A549 (cell line): ENCODE measurements around the gene B3GALT4.

Experiments
- CHD4 ChIP-seq: fragments of 200-600 bp; sonication (generic); IDR thresholded peaks from 2 replicates; pipeline ENCODE4 v1.6.1; 2016; ENCODE audit warnings: antibody characterized with exemption, mild to moderate bottlenecking, borderline replicate concordance
- CTCF ChIP-seq: fragments of >200 bp; sonication (Bioruptor Twin); formaldehyde crosslinking; IDR thresholded peaks from 3 replicates; pipeline ENCODE4 v1.5.1; 2016
- EHF ChIP-seq: fragments of 250-450 bp; sonication (Bioruptor Pico); IDR thresholded peaks from 2 replicates; pipeline ENCODE4 v1.5.0; 2020; ENCODE audit warnings: mild to moderate bottlenecking
- ELK1 ChIP-seq: fragments of 150-350 bp; IDR thresholded peaks from 2 replicates; pipeline ENCODE4 v1.6.1; 2014; ENCODE audit warnings: low read depth, mild to moderate bottlenecking, low read length
- EP300 ChIP-seq, 2 experiments: fragments of >200 bp; sonication (Bioruptor Twin); formaldehyde crosslinking; IDR thresholded peaks; 2 replicates in 1 of 2; 3 replicates in 1 of 2; pipeline ENCODE4 v1.6.1; 2016 to 2017
- JUNB ChIP-seq: fragments of >200 bp; sonication (Bioruptor Twin); formaldehyde crosslinking; IDR thresholded peaks from 2 replicates; pipeline ENCODE4 v1.6.1; 2016
- POLR2A ChIP-seq: IDR thresholded peaks from 2 replicates; pipeline ENCODE4 v1.6.1; 2012; ENCODE audit warnings: mild to moderate bottlenecking, low read length
- POLR2AphosphoS2 ChIP-seq: conservative IDR thresholded peaks from 2 replicates; pipeline ENCODE4 v1.6.1; 2012; ENCODE audit warnings: low read length, improper control_type of control experiment, inconsistent platforms
- RAD21 ChIP-seq, 2 experiments: fragments of >200 bp in 1 of 2; sonication (Bioruptor Twin) in 1 of 2; formaldehyde crosslinking in 1 of 2; IDR thresholded peaks in 1 of 2; conservative IDR thresholded peaks in 1 of 2; 2 replicates in 1 of 2; 3 replicates in 1 of 2; pipeline ENCODE4 v1.6.1; 2012 to 2018; ENCODE audit warnings: inconsistent platforms in 1 of 2
- ZNF302 ChIP-seq: fragments of 250-450 bp; sonication (Bioruptor Pico); IDR thresholded peaks from 2 replicates; pipeline ENCODE4 v1.9.0; 2021; ENCODE audit warnings: inconsistent platforms, mild to moderate bottlenecking, moderate library complexity
- TF ChIP-seq, protein P1 (sequence below): IDR thresholded peaks from 2 replicates; pipeline ENCODE4 v1.6.1; 2012
- TF ChIP-seq, protein P2 (sequence below): fragments of 200-600 bp; sonication (generic); IDR thresholded peaks from 2 replicates; pipeline ENCODE4 v1.6.1; 2016; ENCODE audit warnings: antibody characterized with exemption, mild to moderate bottlenecking, moderate library complexity

GRCh38 chr6:33273129-33273923 is 3.6 kb upstream of the B3GALT4 start:
- no peak for TF ChIP-seq POLR2A
- TF ChIP-seq CTCF: no peak
- no peak for TF ChIP-seq JUNB
- no peak for TF ChIP-seq EHF (CRISPR knock-in tag)
- no peak for TF ChIP-seq EP300 (IDR thresholded peaks at IDR 0.05)
- no peak for TF ChIP-seq ELK1
- TF ChIP-seq, protein P1, sequence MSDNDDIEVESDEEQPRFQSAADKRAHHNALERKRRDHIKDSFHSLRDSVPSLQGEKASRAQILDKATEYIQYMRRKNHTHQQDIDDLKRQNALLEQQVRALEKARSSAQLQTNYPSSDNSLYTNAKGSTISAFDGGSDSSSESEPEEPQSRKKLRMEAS: no peak
- TF ChIP-seq ZNF302 (CRISPR knock-in tag): no peak
- TF ChIP-seq RAD21 (conservative IDR thresholded peaks at IDR 0.05 in 1 of 2, IDR thresholded peaks at IDR 0.05 in 1 of 2): no peak
- TF ChIP-seq, protein P2, sequence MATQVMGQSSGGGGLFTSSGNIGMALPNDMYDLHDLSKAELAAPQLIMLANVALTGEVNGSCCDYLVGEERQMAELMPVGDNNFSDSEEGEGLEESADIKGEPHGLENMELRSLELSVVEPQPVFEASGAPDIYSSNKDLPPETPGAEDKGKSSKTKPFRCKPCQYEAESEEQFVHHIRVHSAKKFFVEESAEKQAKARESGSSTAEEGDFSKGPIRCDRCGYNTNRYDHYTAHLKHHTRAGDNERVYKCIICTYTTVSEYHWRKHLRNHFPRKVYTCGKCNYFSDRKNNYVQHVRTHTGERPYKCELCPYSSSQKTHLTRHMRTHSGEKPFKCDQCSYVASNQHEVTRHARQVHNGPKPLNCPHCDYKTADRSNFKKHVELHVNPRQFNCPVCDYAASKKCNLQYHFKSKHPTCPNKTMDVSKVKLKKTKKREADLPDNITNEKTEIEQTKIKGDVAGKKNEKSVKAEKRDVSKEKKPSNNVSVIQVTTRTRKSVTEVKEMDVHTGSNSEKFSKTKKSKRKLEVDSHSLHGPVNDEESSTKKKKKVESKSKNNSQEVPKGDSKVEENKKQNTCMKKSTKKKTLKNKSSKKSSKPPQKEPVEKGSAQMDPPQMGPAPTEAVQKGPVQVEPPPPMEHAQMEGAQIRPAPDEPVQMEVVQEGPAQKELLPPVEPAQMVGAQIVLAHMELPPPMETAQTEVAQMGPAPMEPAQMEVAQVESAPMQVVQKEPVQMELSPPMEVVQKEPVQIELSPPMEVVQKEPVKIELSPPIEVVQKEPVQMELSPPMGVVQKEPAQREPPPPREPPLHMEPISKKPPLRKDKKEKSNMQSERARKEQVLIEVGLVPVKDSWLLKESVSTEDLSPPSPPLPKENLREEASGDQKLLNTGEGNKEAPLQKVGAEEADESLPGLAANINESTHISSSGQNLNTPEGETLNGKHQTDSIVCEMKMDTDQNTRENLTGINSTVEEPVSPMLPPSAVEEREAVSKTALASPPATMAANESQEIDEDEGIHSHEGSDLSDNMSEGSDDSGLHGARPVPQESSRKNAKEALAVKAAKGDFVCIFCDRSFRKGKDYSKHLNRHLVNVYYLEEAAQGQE: no peak
- TF ChIP-seq POLR2AphosphoS2: no peak
- TF ChIP-seq CHD4: no peak
